ENCODE measurements around the gene COQ5. TPM values are rescaled to one million over a fixed set of nuclear protein-coding genes. Genes with fewer than 3 reads are reported as not detected.
A peak's percentile ranks its signal among the peaks of the same experiment; 100 is the strongest.
"Not testable (repeated sequence)": the region's sequence is repeated elsewhere in the genome, so short reads cannot be mapped to it uniquely, and the experiment has no call there.

Gene COQ5
- total and polyA plus RNA-seq, 3 experiments from 2014 or later, result 37.5 to 39.7 (median 39.0) TPM

GRCh38 chr12:120536064-120536791 lies 7.3 kb upstream of the COQ5 start:
- peak overlapping the region; percentile 86 for H3K27ac ChIP-seq (ENCODE audit: low read depth, low read length)
- H3K4me1 Mint-ChIP-seq, result peaks cover 55 to 69% (median 61%) of the 10 kb centered on the region in 3 donors
- H3K27ac Mint-ChIP-seq, result peak overlapping the region; percentile 29 to 95 (median 90)
- H3K4me3 ChIP-seq (ENCODE audit: low read length), result peak overlapping the region; percentile 55
- H3K36me3 Mint-ChIP-seq, result peaks cover 0 to 55% (median 9%) of the 10 kb centered on the region in 3 donors
- H3K4me3 Mint-ChIP-seq, result peak overlapping the region; percentile 90 to 98 (median 95)
- H3K4me1 ChIP-seq (ENCODE audit: insufficient read depth, low read length), result peaks cover 59% of the 10 kb centered on the region
- peaks cover 4% of the 10 kb centered on the region for H3K36me3 ChIP-seq (ENCODE audit: insufficient read depth, low read length)
- ChIA-PET POLR2A (no interaction called here), CTCF (interaction anchor here (1.1 to 3.2 kb wide), 2 partner anchors 40 to 67 kb away, joined by 3 to 13 read pairs; partner anchors contain the start of gene SRSF9)
- DNase-seq, result peak in 3 of 5 donors; percentile 12 to 31 (median 13)
- H3K27me3 Mint-ChIP-seq, result peaks cover 0 to 2% of the 10 kb centered on the region in 2 donors
- H3K27me3 ChIP-seq (ENCODE audit: insufficient read depth, low read length, poor library complexity, severe bottlenecking), result no peaks in the 10 kb centered on the region
- no peaks in the 10 kb centered on the region for H3K9me3 ChIP-seq (ENCODE audit: low read length)
- H3K9me3 Mint-ChIP-seq, result no peaks in the 10 kb centered on the region

- Mint-ChIP-seq H3K9me3 (no peaks in the 10 kb centered on the region), H3K27ac (peak overlapping the region; percentile 92 to 99 (median 94)), H3K4me1 (peaks cover 47 to 60% (median 55%) of the 10 kb centered on the region in 3 donors), H3K36me3 (peaks cover 0 to 45% (median 7%) of the 10 kb centered on the region in 3 donors), H3K27me3 (peaks cover 0 to 2% of the 10 kb centered on the region in 2 donors), H3K4me3 (peak overlapping the region; percentile 90 to 98 (median 95))
- ChIA-PET POLR2A (interaction anchor here (0.6 to 1.2 kb wide), 7 partner anchors 32 to 243 kb away, joined by 3 to 7 read pairs (median 4); partner anchors contain the start of genes POP5 and RNU4-2), CTCF (interaction anchor here (0.7 to 3.2 kb wide), 2 partner anchors 19 to 66 kb away, joined by 3 to 13 read pairs; partner anchors contain the start of gene SRSF9)
- peak overlapping the region; percentile 68 for H3K4me3 ChIP-seq (ENCODE audit: low read length)
- peak overlapping the region; percentile 86 for H3K27ac ChIP-seq (ENCODE audit: low read depth, low read length)
- H3K36me3 ChIP-seq (ENCODE audit: insufficient read depth, low read length), result peaks cover 4% of the 10 kb centered on the region
- peak in 4 of 5 donors; percentile 37 to 70 (median 39) for DNase-seq
- no peaks in the 10 kb centered on the region for H3K27me3 ChIP-seq (ENCODE audit: insufficient read depth, low read length, poor library complexity, severe bottlenecking)
- no peaks in the 10 kb centered on the region for H3K9me3 ChIP-seq (ENCODE audit: low read length)
- H3K4me1 ChIP-seq (ENCODE audit: insufficient read depth, low read length), result peaks cover 47% of the 10 kb centered on the region
These were observed 6.0 kb upstream of the COQ5 start for GRCh38 chr12:120534703-120535655.

- Mint-ChIP-seq H3K9me3 (no peaks in the 10 kb centered on the region), H3K4me1 (peaks cover 48 to 61% (median 56%) of the 10 kb centered on the region in 3 donors), H3K36me3 (peaks cover 0 to 40% (median 3%) of the 10 kb centered on the region in 3 donors), H3K27me3 (peaks cover 0 to 2% of the 10 kb centered on the region in 2 donors), H3K27ac (peak within 1 kb of the TSS; percentile 92 to 99 (median 94)), H3K4me3 (peak within 1 kb of the TSS; percentile 90 to 98 (median 95))
- Histone ChIP-seq H3K9me3 (ENCODE audit: low read length) (no peaks in the 10 kb centered on the region), H3K4me3 (ENCODE audit: low read length) (peak within 1 kb of the TSS; percentile 68), H3K4me1 (ENCODE audit: insufficient read depth, low read length) (peaks cover 48% of the 10 kb centered on the region), H3K27me3 (ENCODE audit: insufficient read depth, low read length, poor library complexity, severe bottlenecking) (no peaks in the 10 kb centered on the region), H3K27ac (ENCODE audit: low read depth, low read length) (peak within 1 kb of the TSS; percentile 86), H3K36me3 (ENCODE audit: insufficient read depth, low read length) (peaks cover under 1% of the 10 kb centered on the region)
- DNase-seq, result peak; percentile 59 to 85 (median 83)
- ChIA-PET POLR2A (interaction anchor here (0.6 to 1.2 kb wide), 5 partner anchors 32 to 242 kb away, joined by 3 to 7 read pairs (median 5); partner anchors contain the start of genes POP5 and RNU4-2), CTCF (interaction anchor here (0.7 to 3.2 kb wide), 2 partner anchors 19 to 65 kb away, joined by 3 to 13 read pairs; partner anchors contain the start of gene SRSF9)
These were observed 5.3 kb upstream of the COQ5 start, which contains the start of gene RNF10 for GRCh38 chr12:120534203-120534702. RNF10 (plus strand) TSS chr12:120534356; CDS start chr12:120534812, 456 bp downstream.

DNA sequence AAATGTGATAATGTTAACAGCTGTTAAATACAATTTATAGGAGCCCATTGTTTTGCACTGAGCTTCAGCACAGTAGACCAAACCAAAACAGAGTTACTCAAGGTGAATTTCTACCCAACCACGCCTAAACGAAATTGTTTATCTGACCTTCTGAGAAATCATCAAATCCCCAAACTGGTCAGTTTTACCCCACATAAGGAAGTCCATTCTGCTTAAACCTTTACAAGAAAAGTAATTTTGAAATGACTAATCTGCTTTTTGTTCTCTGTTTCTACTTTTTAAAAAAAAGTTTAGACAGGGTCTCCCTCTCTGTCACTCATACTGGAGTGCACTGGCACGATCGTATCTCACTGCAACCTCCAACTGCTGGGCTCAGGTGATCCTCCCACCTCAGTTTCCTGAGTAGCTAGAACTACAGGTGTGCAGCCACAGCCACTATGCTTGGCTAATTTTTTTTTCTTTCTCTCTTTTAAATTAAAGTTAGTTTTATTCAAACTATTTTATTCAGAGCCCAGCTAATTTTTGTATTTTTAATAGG lies 3.8 kb upstream of the COQ5 start:
- Mint-ChIP-seq H3K4me3 (peak overlapping the region in 4 of 7 donors; percentile 37 to 62 (median 44)), H3K36me3 (peaks cover 1 to 36% (median 3%) of the 10 kb centered on the region in 3 donors), H3K4me1 (peaks cover 42 to 57% (median 53%) of the 10 kb centered on the region in 3 donors), H3K27ac (peak overlapping the region in 2 of 8 donors; percentile 38 to 92), H3K27me3 (peaks cover 0 to 2% of the 10 kb centered on the region in 2 donors), H3K9me3 (no peaks in the 10 kb centered on the region)
- Histone ChIP-seq H3K36me3 (ENCODE audit: insufficient read depth, low read length) (no peaks in the 10 kb centered on the region), H3K4me3 (ENCODE audit: low read length) (no peak overlapping the region), H3K9me3 (ENCODE audit: low read length) (no peaks in the 10 kb centered on the region), H3K27me3 (ENCODE audit: insufficient read depth, low read length, poor library complexity, severe bottlenecking) (no peaks in the 10 kb centered on the region), H3K4me1 (ENCODE audit: insufficient read depth, low read length) (peaks cover 38% of the 10 kb centered on the region), H3K27ac (ENCODE audit: low read depth, low read length) (no peak overlapping the region)
- no peak for DNase-seq
- ChIA-PET POLR2A (no interaction called here), CTCF (no interaction called here)

DNA sequence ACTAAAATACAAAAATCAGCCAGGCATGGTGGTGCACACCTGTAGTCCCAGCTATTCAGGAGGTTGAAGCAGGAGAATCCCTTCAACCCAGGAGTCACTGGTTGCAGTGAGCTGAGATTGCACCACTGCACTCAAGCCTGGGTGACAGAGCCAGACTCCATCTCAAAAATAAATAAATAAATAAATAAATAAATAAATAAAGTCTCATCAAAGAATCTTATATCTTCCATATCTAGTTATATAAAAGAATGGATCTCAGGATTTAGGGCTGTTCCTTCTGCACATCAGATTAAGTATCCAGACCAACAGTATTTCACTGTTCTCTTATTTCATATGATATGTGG lies 1.4 kb upstream of the COQ5 start:
- CTCF ChIA-PET; H3K36me3 ChIP-seq (ENCODE audit: insufficient read depth, low read length); H3K9me3 ChIP-seq (ENCODE audit: low read length); DNase-seq; H3K4me3 ChIP-seq (ENCODE audit: low read length); H3K27ac ChIP-seq (ENCODE audit: low read depth, low read length); H3K27me3 ChIP-seq (ENCODE audit: insufficient read depth, low read length, poor library complexity, severe bottlenecking); H3K9me3 Mint-ChIP-seq; H3K27me3 Mint-ChIP-seq: not testable (repeated sequence)
- peaks cover 16% of the 10 kb centered on the region for H3K4me1 ChIP-seq (ENCODE audit: insufficient read depth, low read length)
- POLR2A ChIA-PET, result interaction anchor here (0.6 kb wide), 1 partner anchor 92 kb away, joined by 5 read pairs; no protein-coding TSS in a partner anchor
- H3K36me3 Mint-ChIP-seq, result peaks cover 0 to 23% (median 3%) of the 10 kb centered on the region in 3 donors
- H3K4me3 Mint-ChIP-seq, result peak overlapping the region; percentile 20 to 100 (median 100)
- peak overlapping the region in 3 of 8 donors; percentile 33 to 100 (median 91) for H3K27ac Mint-ChIP-seq
- peaks cover 25 to 38% (median 35%) of the 10 kb centered on the region in 3 donors for H3K4me1 Mint-ChIP-seq

GRCh38 chr12:120529641-120530417 lies 871 bp upstream of the COQ5 start:
- ChIA-PET CTCF (no interaction called here), POLR2A (interaction anchor here (0.6 to 1.3 kb wide), 5 partner anchors 8 to 91 kb away, joined by 3 to 7 read pairs (median 4); no protein-coding TSS in a partner anchor)
- no peaks in the 10 kb centered on the region for H3K9me3 Mint-ChIP-seq
- Histone ChIP-seq H3K9me3 (ENCODE audit: low read length) (no peaks in the 10 kb centered on the region), H3K27ac (ENCODE audit: low read depth, low read length) (peak overlapping the region; percentile 89), H3K4me1 (ENCODE audit: insufficient read depth, low read length) (peaks cover 16% of the 10 kb centered on the region), H3K4me3 (ENCODE audit: low read length) (peak overlapping the region; percentile 91), H3K36me3 (ENCODE audit: insufficient read depth, low read length) (no peaks in the 10 kb centered on the region), H3K27me3 (ENCODE audit: insufficient read depth, low read length, poor library complexity, severe bottlenecking) (no peaks in the 10 kb centered on the region)
- peak overlapping the region; percentile 99 to 100 (median 100) for H3K4me3 Mint-ChIP-seq
- peaks cover 23 to 34% (median 31%) of the 10 kb centered on the region in 3 donors for H3K4me1 Mint-ChIP-seq
- H3K27ac Mint-ChIP-seq, result peak overlapping the region; percentile 91 to 100 (median 100)
- no peak for DNase-seq
- peaks cover 0 to 18% (median 3%) of the 10 kb centered on the region in 3 donors for H3K36me3 Mint-ChIP-seq
- peaks cover 0 to 2% of the 10 kb centered on the region in 2 donors for H3K27me3 Mint-ChIP-seq

Measured in CD8-positive, alpha-beta memory T cell (primary cell).